OCI-LY3 (cell line): ENCODE measurements around the gene SAMD4A.

Source experiments
- CTCF ChIP-seq: fragments of 200-600, 300-600 bp; sonication (generic); IDR thresholded peaks from 2 replicates; pipeline ENCODE4 v1.5.1; 2014; ENCODE audit warnings: antibody characterized with exemption, low read length, low read depth
- EZH2phosphoT487 ChIP-seq: fragments of 200-600 bp; shearing (Covaris generic); IDR thresholded peaks from 2 replicates; pipeline ENCODE4 v1.6.1; 2018; ENCODE audit warnings: antibody characterized with exemption, mixed run types, low read depth

- TF ChIP-seq CTCF = no peak
- TF ChIP-seq EZH2phosphoT487 = no peak
Measured at GRCh38 chr14:54645639-54646038, 78.7 kb downstream of the SAMD4A start.
